Fibroblast of lung (primary cell): ENCODE data around the gene RAB34.

Experiments used
- CTCF ChIP-seq, 2 donors: IDR thresholded peaks in 1 of 2; conservative IDR thresholded peaks in 1 of 2; 1 replicate in 1 of 2; 2 replicates in 1 of 2; pipeline ENCODE4 v1.5.1; 2011 to 2012; ENCODE audit warnings: low read length in 2 of 2, control low read depth in 1 of 2, inconsistent platforms in 1 of 2, low read depth in 1 of 2, mild to moderate bottlenecking in 1 of 2
- EZH2 ChIP-seq: IDR thresholded peaks from 2 replicates; pipeline ENCODE4 v1.5.1; 2012; ENCODE audit warnings: low read length, control low read depth, mild to moderate bottlenecking; ENCODE audit errors: missing control alignments

- no peak for TF ChIP-seq CTCF (conservative IDR thresholded peaks at IDR 0.05 in 1 of 2, IDR thresholded peaks at IDR 0.05 in 1 of 2; ENCODE audit: low read depth in 1 of 2, low read length in 2 of 2)
- no peak for TF ChIP-seq EZH2
Observed at GRCh38 chr17:28745786-28746411, 28.2 kb upstream of the RAB34 start.
